AG04450 (cell line): ENCODE results near the gene DNAL1. TPM values are rescaled to one million over a fixed set of nuclear protein-coding genes. Genes with fewer than 3 reads are reported as not detected.

Experiments
- CTCF ChIA-PET: fragments of 300-600, 350-600 bp; formaldehyde crosslinking; extraction: SDS; loops from one replicate; lab custom pipeline; 2022; ENCODE audit warnings: antibody characterized with exemption, inconsistent platforms; lab: Charles Lee
- POLR2A ChIA-PET: fragments of 350-600 bp; formaldehyde crosslinking; extraction: SDS; loops from one replicate; lab custom pipeline; 2021; ENCODE audit warnings: antibody characterized with exemption, inconsistent platforms; lab: Yijun Ruan, JAX
- DNase-seq: peaks from one replicate; pipeline ENCODE4 v3.0.0-alpha.2; 2011; ENCODE audit warnings: low read depth, low spot score
- H3K27ac ChIP-seq: one replicate; pipeline ENCODE4 v1.5.1; 2012; ENCODE audit warnings: low read depth, low read length, control low read depth
- H3K27me3 ChIP-seq: one replicate; pipeline ENCODE4 v1.6.0; 2012; ENCODE audit warnings: low read length; ENCODE audit not compliant: control insufficient read depth, insufficient read depth
- H3K4me3 ChIP-seq: 2 replicates; pipeline ENCODE4 v1.5.1; 2011; ENCODE audit warnings: mild to moderate bottlenecking, low read depth, low read length, control low read depth
- H3K9me3 ChIP-seq: 2 replicates; pipeline ENCODE4 v1.5.1; 2012; ENCODE audit warnings: low read length; ENCODE audit not compliant: control insufficient read depth, insufficient read depth
- CTCF ChIP-seq: IDR thresholded peaks from 2 replicates; pipeline ENCODE4 v1.5.1; 2011; ENCODE audit warnings: low read depth, low read length, control low read depth, inconsistent platforms
- polyA minus RNA-seq: library from RNA; depleted of rRNA, polyadenylated mRNA; stranded (reverse); fragments of >200 nt; gene quantifications from 2 replicates; pipeline ENCODE4 v1.2.3, GENCODE V29; 2011; rRNA and poly(A)+ RNA removed
- polyA plus RNA-seq: library from polyadenylated mRNA; depleted of rRNA; stranded (reverse); fragments of >200 nt; gene quantifications from 2 replicates; pipeline ENCODE4 v1.2.3, GENCODE V29; 2011; rRNA removed

DNAL1 gene
- polyA plus RNA-seq (7.1 and 10.0 TPM in 2 replicates), polyA minus RNA-seq (3.1 TPM in 2 replicates)

- ChIA-PET CTCF (interaction anchor here (0.6 to 1.8 kb wide), 2 partner anchors 12 to 196 kb away, joined by 3 to 9 read pairs; no protein-coding TSS in a partner anchor), POLR2A (interaction anchor here (0.6 to 1.5 kb wide), 2 partner anchors 76 to 141 kb away, joined by 3 to 4 read pairs; partner anchors contain the start of gene ACOT2)
Observed at GRCh38 chr14:73644531-73645247, at the start of gene DNAL1. Gene DNAL1, plus strand, starts transcription at chr14:73644986. Its CDS starts 54 bp downstream, at chr14:73645040.

GRCh38 chr14:73599499-73599898, 45.3 kb upstream of the DNAL1 start:
- ChIA-PET CTCF (no interaction called here), POLR2A (no interaction called here)
- no peak for TF ChIP-seq CTCF
- H3K27me3 ChIP-seq, result peaks cover 3% of the 10 kb centered on the region
- no peak overlapping the region for H3K27ac ChIP-seq
- H3K4me3 ChIP-seq, result no peak overlapping the region
- H3K9me3 ChIP-seq, result peaks cover under 1% of the 10 kb centered on the region; the same call in 1 of the 2 replicates
- no peak for DNase-seq

More at GRCh38 chr14:73644531-73645247, at the start of gene DNAL1:
- no peak for TF ChIP-seq CTCF
- no peaks in the 10 kb centered on the region for H3K27me3 ChIP-seq
- H3K27ac ChIP-seq, result peak within 1 kb of the TSS; percentile 82
- no peaks in the 10 kb centered on the region for H3K9me3 ChIP-seq
- DNase-seq, result peak; percentile 72
- H3K4me3 ChIP-seq, result peak within 1 kb of the TSS; percentile 91

GRCh38 chr14:73602994-73603393, 41.8 kb upstream of the DNAL1 start:
- no peak for DNase-seq
- H3K4me3 ChIP-seq, result no peak overlapping the region

GRCh38 chr14:73606271-73606670, 38.5 kb upstream of the DNAL1 start:
- no peak for TF ChIP-seq CTCF
- no peak for DNase-seq
- ChIA-PET CTCF (interaction anchor here (0.7 kb wide), 1 partner anchor 56 kb away, joined by 3 read pairs; no protein-coding TSS in a partner anchor), POLR2A (interaction anchor here (0.7 kb wide), 1 partner anchor 340 kb away, joined by 4 read pairs; no protein-coding TSS in a partner anchor)
- H3K27ac ChIP-seq, result no peak overlapping the region
- H3K9me3 ChIP-seq, result peaks cover 6% of the 10 kb centered on the region; the same call in 1 of the 2 replicates
- H3K4me3 ChIP-seq, result no peak overlapping the region
- no peaks in the 10 kb centered on the region for H3K27me3 ChIP-seq

More at GRCh38 chr14:73602994-73603393, 41.8 kb upstream of the DNAL1 start:
- no peak for TF ChIP-seq CTCF
- Histone ChIP-seq H3K27ac (no peak overlapping the region), H3K27me3 (peaks cover 3% of the 10 kb centered on the region), H3K9me3 (peaks cover 3% of the 10 kb centered on the region; the same call in 1 of the 2 replicates)
- POLR2A ChIA-PET, result no interaction called here
- CTCF ChIA-PET, result no interaction called here

- Histone ChIP-seq H3K4me3 (no peak overlapping the region), H3K9me3 (peaks cover 6% of the 10 kb centered on the region; the same call in 1 of the 2 replicates), H3K27me3 (no peaks in the 10 kb centered on the region), H3K27ac (no peak overlapping the region)
- no peak for DNase-seq
- POLR2A ChIA-PET, result no interaction called here
- no peak for TF ChIP-seq CTCF
- CTCF ChIA-PET, result no interaction called here
Observed at GRCh38 chr14:73607241-73607640, 37.5 kb upstream of the DNAL1 start.
